NCI-H82 treated with DMSO at 0.1 percent for 48 hours (cell line): Measurements from ENCODE around the gene SLC6A3.

Source experiments
- DNase-seq: peaks from one replicate; lab custom pipeline; 2025; ENCODE audit not compliant: unreplicated experiment; lab: John Stamatoyannopoulos, UW

Gene SLC6A3

DNA sequence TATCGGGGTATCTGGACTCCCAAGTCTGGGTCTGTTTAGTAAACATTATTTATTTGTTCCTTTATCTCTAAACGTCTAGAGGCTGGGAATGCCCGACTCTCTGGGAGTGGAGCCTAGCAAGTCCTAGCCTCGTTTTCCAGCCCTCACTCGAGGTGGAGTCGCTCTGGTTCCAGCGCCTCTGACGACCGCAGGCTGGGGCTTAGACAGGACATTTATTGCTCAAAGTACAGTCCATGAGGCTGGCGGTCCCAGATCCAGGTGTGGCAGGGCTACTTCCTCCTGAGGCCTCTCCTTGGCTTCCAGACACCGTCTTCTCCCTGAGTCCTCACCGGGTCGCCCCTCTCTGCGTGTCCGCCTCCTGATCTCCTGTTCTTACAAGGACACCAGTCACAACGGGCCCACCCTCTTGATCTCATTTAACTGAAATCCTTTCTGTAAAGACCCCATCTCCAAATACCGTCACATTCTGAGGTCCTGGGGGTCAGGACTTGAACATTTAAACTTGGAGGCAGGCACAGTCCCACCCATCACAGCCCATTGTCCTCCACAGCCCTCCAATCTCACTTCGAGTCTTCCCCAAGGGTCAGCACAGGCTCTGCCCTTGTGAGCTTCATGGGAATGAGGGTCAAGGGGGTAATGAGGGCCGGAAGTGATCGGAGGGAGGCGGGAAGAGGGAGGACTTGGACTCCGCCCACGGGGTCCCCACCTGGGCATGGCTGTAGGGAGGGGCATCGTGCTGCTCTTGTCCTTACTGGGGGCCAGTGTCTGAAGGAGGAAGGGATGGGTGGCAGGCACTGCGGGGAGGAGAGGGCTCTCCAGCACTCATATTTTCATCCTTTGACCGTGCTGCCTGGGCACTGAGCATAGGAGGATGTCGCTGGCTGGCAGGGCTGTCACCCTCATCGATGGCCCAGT lies 88.1 kb downstream of the SLC6A3 start:
- DNase-seq, result no peak

DNA sequence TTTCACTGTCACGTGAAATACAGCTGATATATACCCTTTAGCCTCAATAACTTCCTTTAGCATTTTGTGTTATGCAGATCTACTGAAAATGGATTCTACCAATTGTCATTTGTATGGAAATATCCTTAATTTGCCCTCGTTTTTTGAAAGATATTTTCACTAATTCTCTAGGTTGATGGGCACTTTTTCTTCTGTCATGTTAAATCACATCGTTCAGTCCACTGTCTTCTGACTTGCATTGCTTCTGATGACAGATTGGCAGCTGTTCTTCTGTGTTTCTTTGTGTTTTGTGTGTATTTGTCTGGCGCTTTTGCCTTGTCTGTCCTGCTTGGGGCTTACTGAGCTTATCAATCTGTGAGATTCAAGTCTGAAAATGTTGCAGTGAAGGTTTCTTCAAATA lies 90.7 kb downstream of the SLC6A3 start:
- DNase-seq, result no peak

DNA sequence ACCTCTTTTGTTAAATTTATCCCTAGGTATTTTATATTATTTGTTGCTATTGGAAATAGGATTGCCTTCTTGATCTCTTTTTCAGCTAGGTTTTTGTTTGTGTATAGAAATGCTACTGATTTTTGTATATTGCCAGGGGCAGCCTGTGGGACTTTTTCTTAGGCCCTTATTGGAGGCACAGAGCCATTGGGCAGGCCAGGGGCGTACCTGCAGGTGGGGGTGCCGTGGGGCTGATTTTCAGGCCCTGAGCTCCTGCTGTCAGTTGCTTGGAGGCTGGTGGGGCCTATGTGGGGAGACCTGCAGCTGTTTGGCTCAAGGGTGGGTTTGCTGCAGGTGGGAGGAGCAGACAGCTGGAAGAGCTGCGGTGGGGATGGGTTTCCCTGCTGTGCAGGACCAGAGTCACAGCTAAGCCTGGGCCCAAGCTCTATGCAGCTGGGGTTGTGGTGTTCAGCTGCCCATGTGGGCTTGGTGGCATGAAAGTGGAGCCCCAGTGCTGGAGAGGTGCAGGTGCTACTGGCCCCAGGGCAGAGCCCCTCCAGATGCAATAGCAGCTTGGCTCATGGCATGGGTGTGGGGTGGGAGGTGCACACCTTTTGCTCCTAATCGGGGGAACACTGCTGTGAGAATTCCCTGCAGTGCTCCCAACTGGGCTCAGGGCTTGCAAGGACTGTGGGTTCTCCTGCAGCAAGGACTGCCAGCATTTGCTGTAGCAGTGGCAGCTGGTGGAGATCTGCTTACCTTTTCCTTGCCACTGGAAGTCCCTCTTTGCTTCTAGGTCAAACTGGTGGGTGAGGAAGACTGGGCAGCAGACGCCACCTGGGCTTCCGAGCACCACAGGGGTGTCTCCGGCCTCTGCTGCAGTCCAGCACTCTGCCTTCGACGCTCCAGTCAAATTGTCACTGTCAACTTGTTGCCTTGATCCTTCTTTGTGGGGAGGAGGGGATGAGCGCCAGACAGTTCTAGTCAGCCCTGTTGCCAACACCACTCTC lies 92.7 kb downstream of the SLC6A3 start:
- no peak for DNase-seq

DNA sequence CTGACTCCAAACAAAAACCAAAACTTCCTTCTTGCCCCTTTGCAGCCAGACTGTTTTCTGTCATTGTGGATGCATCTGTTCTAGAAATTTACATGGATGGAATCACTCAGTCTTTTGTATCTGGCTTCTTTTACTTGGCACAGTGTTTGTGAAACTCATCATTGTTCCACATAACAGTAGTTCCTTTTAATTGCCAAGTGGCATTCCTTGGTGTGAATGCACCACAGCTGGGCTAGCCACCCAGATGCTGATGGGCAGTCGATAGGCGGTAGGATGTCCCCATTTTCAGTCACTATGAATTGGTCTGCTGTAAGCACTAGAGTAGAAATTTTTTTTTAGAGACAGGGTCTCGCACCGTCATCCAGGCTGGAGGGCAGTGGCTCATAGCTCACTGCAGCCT lies 94.1 kb downstream of the SLC6A3 start:
- DNase-seq, result no peak

DNA sequence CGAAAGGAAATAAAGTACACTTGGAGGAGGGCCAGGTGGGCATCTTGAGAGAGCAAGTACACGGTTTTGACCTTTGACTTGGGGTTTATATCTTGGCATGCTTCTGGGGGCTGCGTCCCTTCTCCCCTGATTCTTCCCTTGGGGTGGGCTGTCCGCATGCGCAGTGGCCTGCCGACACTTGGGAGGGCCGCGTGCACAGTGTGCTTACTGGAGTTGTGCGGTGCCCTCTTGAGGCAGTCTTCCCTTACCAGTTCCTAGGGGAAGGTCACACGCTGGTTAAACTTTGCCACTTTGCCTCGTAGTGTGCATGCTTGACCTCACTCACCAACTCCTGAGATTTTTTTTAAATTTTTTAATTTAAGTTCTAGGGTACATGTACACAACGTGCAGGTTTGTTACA lies 96.0 kb downstream of the SLC6A3 start:
- DNase-seq, result no peak

DNA sequence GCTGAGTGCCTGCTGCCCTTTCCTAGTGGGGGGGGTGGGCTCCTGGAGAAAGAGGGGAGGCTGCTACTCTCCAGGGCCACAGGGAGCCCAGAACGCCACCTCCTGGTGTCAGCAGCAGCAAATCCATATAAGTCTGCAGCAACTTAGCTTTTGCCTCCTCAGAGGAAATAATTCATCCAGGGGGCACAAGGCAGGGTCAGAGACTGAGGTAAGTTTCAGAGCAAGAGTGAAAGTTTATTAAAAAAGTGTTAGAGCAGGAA lies 96.3 kb downstream of the SLC6A3 start:
- DNase-seq, result no peak

DNA sequence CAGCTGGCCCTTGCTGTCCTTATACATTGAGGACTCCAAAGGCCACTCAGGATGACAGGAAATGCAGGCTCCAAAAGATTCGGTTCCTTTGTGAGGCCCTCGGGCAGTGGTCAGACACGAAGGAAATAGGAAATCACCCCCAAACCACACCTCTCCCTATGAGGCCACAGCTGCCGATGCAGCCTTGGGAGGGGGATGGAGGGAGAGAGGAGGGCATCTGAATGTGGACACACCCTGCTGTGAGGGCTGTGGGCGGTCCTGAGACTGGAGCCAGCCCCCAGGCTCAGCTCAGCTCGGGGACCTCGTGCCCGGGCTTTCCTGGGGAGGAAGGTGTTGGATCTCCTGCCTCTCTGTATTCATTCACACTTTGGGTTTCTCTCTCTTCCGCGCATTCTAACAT lies 97.7 kb downstream of the SLC6A3 start:
- no peak for DNase-seq

DNA sequence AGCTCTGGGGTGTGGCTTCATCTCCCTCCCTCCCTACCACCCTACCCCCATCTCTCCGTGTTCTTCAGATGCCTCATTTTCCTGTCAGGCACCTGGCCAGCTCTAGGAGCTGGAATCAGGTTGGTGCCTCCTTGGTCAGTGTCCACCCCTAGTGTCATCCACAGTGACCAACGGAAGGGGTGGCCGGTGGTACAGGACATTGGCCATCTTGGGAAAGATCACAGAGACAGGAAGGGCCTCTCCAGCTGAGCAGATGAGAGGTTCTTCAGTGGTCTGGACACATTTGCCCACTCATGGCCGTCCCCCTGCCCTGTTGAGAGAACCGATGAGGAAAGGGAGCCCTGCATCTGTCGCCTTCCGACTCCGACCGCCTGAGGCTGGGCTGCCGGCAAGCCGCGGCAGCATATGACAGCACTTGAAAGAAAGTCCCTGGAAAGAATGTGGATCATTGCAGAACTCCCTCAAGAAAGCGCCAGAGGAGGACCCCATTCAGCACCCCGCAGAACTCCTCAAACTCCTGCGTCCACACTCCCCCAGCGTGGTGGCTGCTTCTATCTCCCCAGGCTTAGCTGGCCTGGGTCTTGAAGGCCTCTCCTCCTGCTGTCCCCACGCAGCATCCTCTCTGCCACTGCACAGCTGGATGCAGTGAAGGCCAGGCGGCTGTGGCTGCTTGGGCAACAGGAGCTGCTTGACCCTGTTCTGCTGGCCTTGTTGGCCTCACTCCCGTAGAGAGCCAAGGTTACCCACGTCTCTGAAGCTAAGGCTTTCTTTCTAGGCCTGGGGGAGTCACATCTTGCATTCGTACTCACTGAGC lies 98.4 kb downstream of the SLC6A3 start:
- no peak for DNase-seq

DNA sequence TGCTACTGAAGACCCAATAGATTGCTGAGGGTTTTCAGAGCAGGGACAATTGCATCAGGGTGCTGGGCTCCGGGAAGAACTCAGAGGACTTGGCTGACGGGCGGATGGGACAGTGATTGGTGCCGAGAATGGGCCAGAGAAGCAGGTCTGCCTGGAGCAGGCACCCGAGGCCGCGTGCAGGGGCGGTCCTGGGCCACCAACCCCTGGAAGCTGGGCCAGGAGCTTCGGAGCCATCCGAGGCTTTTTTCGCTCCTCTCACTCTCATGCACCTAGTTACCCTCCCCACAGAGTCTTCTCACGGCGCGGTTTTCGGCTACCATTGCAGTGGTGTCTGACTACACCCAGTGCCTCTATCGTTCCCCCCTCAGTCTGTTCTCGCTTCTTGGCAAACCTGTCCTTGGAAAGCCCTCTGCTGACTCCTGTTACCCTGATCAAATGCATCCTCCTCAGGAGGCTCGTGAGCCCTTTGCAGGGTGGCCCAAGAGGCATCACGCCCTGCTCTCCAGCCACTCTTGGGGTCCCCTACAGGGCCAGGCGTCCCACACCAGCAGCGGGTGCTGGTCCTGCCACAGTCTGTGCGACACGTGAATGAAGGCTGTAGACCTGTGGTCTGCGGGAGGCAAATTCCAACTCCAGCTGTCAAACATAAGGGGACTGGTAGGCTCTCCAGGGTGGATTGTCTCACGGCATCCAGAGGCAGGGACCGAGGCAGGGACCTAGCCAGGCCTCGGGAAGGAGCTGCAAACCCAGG lies 99.2 kb downstream of the SLC6A3 start:
- DNase-seq, result no peak

DNA sequence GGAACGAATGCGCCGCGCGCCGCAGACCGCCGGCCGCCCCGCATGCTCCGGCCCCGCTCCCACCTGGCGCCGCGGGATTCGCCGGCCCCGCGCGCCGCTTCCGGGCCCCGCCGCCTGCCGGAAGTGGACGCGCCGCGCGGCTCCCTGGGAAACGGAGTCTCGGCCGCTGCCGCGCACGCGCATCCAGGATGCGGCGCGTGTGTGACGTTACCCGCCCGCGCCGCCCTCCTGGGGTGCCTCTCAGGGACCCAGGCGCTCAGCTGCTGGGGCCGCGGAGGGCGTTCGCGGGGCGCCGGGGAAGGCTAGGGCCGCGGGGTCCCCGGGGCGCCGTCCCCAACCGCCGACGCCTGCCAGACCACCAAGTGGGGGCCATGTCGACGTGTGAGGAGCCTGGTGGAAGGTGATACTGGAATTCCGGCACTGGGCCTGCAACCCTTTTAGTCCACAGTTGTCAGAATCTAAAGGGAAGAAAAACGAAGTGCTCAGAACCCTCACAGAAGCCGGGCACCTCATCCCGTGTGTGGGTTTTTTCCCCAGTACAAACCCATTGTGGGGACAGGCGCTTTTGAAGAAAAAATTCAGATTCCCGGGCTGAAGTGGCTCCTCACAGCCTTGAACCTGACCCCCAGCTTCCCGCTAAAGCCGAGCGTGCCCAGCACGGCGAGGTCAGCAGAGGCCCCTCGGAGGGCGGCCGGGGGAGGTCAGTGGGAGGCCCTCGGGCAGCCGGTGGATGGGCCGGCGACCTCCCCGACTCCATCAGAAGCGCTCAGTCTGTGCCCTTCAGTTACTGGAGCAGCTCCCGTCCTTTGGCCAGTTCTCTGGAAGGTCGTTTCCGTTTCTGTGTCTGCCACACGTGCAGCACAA lies 100.0 kb downstream of the SLC6A3 start, which contains the start of gene CLPTM1L:
TSS of gene CLPTM1L (minus strand) at position 125 of the 864 bp plus-strand sequence. CDS start 258 bp downstream, outside the sequence.
- no peak for DNase-seq

DNA sequence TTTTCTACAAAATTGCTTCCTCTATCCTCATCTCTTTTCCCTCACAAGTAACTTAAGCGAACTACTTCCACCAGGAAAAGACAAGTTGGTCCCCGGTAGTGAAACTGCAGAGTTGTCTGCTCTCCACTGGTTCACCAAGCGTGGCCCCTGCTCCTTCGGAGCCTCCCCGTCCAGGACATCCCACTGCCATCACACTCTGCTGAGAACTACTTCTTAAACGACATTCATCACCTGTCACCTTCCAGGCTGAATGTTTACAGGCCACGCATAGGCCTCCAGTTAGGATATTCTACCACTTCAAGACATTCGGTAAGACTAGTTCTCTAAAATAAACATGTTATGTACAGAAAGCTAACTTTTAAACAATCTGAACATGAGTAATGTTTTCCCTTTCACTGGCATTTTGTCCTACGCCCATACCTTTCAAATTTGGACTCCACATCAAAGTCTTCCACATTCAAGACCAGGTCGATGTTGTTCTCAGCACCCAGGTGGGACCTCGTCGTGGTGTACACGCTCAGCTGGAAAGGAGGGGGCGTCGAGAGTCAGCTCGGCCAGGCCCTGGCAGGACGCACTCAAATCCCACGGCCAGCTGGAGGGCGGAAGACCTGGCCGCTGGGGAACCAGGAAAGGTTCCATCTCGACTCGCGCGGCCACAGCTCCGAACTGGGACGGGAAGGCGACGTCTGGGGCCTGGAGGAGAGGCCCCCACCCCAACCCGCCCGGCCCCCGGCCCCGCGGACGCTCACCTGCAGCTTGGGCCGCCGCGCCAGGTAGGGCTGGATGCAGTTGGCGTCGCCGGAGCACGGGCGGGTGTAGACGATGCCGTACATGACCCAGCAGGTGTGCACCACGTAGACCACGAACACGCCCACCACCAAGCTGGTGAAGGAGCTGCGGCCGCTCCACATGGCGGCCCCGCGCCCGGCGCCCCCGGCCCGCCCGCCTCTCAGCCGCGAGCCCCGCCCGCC lies 101.0 kb downstream of the SLC6A3 start:
- DNase-seq, result no peak

DNA sequence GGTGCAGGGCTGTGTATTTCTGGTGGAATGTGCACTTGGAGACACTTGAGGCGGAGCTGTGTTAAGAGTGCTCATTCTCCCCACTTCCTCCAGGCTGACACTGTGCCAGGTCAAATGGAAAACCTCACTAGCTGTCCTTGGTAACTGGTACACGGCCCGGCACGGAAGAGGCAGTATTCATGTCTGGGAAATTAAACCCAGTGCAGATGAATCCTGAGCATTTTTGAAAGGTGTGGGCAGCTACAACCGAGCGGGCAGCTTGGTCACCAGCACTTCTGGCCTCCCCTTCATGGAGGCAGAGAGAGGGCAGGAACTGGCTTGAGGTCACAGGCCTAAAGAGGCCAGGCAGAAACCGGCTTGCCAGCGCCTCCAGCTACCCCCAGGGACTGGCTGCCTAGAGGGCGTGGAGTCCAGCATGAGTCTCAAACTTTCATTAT lies 101.9 kb downstream of the SLC6A3 start:
- no peak for DNase-seq
